GM12873 (cell line): ENCODE data around the gene RALGPS1.

ENCODE experiments used
- TF ChIP-seq, protein P1 (sequence below): IDR thresholded peaks from 2 replicates; pipeline ENCODE4 v1.5.1; 2012; ENCODE audit warnings: low read depth, mild to moderate bottlenecking, moderate library complexity, low read length, control low read depth; ENCODE audit not compliant: insufficient read depth; ENCODE audit errors: missing control alignments

RALGPS1 gene

DNA sequence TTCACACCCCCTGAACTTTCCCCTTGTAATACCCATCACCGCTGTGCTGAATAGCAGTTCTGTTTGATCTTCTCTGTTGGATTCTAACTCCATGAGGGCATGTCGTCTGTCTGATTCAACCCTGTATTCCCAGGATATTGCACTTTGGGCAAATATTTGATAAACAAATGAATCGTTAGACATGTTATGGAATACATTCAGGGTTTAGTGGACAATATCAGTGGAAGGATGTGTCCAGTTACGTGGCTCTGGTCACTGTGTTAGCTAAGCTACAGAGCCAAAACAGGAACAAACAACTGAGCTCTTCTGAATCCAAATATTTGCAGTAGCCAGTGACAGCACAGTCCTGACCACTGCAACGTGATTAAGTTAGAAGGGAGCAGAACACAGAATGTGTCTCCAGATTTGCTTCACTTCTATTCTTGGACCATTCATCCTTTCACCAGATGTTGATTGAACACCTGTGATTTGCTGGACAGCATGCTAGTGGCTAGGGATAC lies 194.7 kb downstream of the RALGPS1 start:
- TF ChIP-seq, protein P1, sequence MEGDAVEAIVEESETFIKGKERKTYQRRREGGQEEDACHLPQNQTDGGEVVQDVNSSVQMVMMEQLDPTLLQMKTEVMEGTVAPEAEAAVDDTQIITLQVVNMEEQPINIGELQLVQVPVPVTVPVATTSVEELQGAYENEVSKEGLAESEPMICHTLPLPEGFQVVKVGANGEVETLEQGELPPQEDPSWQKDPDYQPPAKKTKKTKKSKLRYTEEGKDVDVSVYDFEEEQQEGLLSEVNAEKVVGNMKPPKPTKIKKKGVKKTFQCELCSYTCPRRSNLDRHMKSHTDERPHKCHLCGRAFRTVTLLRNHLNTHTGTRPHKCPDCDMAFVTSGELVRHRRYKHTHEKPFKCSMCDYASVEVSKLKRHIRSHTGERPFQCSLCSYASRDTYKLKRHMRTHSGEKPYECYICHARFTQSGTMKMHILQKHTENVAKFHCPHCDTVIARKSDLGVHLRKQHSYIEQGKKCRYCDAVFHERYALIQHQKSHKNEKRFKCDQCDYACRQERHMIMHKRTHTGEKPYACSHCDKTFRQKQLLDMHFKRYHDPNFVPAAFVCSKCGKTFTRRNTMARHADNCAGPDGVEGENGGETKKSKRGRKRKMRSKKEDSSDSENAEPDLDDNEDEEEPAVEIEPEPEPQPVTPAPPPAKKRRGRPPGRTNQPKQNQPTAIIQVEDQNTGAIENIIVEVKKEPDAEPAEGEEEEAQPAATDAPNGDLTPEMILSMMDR = no peak

DNA sequence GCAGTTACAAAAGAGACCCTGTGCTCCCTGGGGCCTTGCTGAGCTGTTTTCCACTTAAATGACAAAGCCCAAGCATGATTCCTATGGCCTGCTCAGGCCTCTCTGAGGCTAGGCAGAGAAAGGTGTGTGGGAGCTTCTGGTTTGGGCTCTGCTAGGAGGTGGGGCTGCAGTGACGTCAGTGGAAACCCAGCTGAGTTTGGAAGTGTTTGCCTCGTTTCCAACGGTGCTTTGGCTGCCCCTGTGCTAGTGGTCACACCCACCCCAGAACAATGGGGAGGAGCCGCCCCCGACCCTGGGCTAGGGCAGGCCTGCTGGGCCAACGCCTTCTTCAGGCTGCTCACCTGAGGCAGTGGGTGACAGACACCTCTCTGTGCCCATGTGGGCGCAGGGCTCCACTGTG lies 197.5 kb downstream of the RALGPS1 start:
- TF ChIP-seq, protein P1 = no peak

- TF ChIP-seq, protein P1 = no peak
These were observed 198.2 kb downstream of the RALGPS1 start for GRCh38 chr9:127112735-127113161.

DNA sequence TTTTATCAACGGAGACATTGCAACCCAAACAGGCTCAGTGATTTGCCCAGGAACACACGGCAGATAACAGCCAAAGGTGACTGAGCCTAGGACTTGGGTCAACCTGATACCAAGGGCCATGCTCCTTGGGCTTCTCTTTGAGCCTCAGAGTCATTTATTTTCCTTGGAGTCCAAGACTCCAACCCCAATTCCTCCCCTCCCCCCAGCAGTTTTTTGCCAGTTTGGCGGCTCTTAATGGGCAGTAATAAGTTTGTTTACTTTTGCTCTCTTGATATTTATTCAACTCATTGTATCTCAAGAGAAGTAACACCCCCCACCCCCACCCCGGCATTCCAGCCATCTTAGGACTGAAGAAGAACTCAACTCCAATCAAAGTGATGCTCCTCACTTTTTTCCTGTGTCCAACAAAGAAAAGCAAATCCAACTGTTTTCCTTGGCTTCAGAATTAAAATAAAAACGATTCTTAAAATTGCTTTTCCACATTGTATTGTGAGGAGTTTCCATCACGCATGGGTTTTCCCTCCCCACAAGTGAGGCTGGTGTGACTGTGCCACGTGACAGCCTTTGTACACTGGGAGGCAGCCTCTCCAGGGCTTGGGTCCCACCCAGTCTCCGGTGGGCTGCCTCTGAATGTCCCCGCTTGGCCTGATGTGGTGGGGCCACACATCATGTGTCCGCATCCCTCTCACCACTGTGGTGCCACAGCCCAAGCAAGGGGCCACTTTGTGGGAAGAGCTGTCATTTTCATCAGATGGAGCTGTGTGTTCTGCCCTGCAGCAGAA lies 198.8 kb downstream of the RALGPS1 start:
- TF ChIP-seq, protein P1 = no peak

DNA sequence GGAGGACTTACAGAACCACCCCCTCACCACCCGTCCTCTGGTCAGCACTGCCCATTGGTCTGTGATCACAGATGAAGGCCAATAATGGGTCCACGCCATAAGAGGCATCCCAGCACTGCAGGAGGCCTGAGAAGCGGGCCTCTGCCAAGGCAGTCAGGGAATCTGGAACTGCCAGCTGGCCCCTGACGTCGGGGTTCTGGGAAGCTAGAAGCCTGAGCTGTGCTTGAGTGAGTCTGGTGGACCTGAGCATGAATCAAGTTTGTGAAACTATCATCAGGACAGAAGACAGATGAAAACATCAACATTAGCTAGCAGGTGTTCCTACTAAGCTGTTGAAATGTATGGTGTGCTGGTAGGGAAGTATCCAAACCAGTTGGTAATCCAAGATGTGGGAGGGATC lies 200.0 kb downstream of the RALGPS1 start:
- TF ChIP-seq, protein P1 = no peak

GRCh38 chr9:127116088-127116726 lies 201.6 kb downstream of the RALGPS1 start:
- TF ChIP-seq, protein P1 = no peak

DNA sequence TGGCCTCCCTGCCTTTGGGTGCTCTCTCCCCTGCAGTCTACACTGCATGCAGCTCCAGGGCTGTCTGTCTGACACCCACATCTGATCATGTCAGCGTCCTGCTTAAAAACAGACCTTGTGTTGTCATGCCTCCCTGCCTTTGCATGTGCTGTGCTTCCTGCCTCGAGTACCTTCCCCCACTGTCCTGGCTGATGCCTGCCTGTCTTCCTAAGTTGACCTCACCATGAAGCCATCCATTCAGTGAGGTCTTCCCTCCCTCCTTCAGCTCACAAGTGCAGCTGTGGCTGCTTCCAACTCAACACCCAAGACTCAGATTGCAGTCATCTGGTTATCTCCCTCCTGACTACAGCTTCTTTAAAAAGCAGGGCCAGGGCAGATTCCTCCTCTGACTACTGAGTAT lies 202.4 kb downstream of the RALGPS1 start:
- TF ChIP-seq, protein P1 = no peak
